GM12864 (cell line): Measurements from ENCODE around the gene HOXA10.

ENCODE experiments used
- DNase-seq: peaks from one replicate; pipeline ENCODE4 v3.0.0-alpha.2; 2011; ENCODE audit warnings: low read depth
- H3K4me3 ChIP-seq: 2 replicates; pipeline ENCODE4 v1.5.1; 2011; ENCODE audit warnings: mild to moderate bottlenecking, low read depth, low read length, control low read depth
- TF ChIP-seq, protein P1 (sequence below): IDR thresholded peaks from 2 replicates; pipeline ENCODE4 v1.5.1; 2011; ENCODE audit warnings: low read depth, mild to moderate bottlenecking, moderate library complexity, low read length, control low read depth, inconsistent platforms; ENCODE audit errors: missing control alignments

HOXA10 gene

GRCh38 chr7:27148756-27149641, 25.1 kb downstream of the HOXA10 start:
- H3K4me3 ChIP-seq, result no peak overlapping the region
- TF ChIP-seq, protein P1, sequence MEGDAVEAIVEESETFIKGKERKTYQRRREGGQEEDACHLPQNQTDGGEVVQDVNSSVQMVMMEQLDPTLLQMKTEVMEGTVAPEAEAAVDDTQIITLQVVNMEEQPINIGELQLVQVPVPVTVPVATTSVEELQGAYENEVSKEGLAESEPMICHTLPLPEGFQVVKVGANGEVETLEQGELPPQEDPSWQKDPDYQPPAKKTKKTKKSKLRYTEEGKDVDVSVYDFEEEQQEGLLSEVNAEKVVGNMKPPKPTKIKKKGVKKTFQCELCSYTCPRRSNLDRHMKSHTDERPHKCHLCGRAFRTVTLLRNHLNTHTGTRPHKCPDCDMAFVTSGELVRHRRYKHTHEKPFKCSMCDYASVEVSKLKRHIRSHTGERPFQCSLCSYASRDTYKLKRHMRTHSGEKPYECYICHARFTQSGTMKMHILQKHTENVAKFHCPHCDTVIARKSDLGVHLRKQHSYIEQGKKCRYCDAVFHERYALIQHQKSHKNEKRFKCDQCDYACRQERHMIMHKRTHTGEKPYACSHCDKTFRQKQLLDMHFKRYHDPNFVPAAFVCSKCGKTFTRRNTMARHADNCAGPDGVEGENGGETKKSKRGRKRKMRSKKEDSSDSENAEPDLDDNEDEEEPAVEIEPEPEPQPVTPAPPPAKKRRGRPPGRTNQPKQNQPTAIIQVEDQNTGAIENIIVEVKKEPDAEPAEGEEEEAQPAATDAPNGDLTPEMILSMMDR, result no peak
- no peak for DNase-seq

GRCh38 chr7:27148031-27148755, 25.9 kb downstream of the HOXA10 start:
- TF ChIP-seq, protein P1, result no peak
- DNase-seq, result no peak

DNA sequence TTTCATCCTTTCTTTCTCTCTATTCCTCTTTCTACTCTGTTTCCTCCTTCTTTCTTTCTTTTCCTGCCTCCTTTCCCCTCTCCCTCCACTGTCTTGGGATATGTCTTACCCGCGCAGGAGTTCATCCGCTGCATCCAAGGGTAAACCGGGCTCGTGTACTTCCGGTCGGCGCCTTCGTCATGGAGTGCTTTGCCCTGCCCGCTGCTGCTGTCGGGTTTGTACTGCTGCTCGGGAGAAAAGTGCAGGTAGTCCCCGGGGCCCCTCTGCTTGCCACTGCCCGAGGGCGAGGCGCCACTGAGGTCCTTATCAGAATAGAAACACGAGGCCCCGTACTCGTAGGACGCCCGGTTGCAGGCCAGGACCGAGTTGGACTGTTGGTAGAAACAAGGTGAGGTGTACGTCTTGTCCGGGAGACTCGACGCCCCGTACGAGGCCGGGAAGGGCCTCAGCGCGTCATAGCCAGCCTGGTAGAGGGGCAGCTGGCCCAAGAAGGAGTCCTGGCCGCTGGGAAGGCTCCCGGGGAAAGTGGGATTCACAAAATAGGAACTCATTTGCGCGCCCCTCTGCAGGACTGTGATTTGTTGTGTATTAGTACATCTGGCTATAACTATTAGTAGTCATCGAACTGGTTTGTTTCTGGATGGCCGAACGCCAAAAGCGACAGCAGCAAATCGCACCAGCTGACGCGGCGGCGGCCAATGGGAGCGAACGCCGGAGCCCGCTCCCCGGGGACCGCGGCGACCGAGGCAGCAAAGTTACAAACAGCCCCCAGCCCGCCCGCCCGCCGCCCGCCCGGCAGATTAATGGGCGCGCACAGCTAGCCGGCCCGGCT, 26.7 kb downstream of the HOXA10 start, which contains the start of gene HOXA6:
Gene HOXA6, minus strand, starts transcription at position 576 of the 832 bp plus-strand sequence. Its CDS starts 25 bp downstream, at position 551.
- H3K4me3 ChIP-seq, result no peak within 1 kb of the TSS
- TF ChIP-seq, protein P1, result no peak
- no peak for DNase-seq

More at GRCh38 chr7:27148031-27148755, 25.9 kb downstream of the HOXA10 start:
- H3K4me3 ChIP-seq, result no peak overlapping the region

- no peak for DNase-seq
- no peak overlapping the region for H3K4me3 ChIP-seq
Observed at GRCh38 chr7:27146491-27147198, 27.5 kb downstream of the HOXA10 start.

DNA sequence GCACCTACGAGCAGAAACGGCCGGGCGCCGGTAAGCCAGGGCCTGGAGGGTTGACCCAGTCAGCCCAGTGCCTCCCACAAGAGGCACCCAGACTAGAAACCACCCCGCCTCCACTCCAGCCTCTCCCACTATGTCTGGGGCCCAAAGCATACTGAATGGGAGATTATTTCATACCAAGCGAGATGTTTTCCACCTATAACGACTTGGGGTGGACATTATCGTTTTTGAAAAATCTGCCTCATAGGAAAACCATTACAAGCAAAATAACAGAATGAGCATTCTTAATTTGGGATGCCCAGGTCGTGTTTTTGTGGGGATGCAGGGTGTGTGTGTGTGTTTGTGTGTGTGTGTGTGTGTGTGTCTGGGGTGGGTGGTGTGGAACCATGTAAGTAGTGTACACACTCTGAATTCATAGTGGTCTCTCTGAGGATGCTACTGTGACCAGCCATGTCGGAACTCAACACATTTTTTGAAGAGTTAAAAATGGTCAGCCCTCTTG, 28.2 kb downstream of the HOXA10 start:
- TF ChIP-seq, protein P1, result no peak
- no peak for DNase-seq
- no peak overlapping the region for H3K4me3 ChIP-seq

More at GRCh38 chr7:27146491-27147198, 27.5 kb downstream of the HOXA10 start:
- TF ChIP-seq, protein P1, result no peak
